ENCODE measurements around the gene CD244. TPM values are rescaled to one million over a fixed set of nuclear protein-coding genes. Genes with fewer than 3 reads are reported as not detected.

CD244 gene
- total RNA-seq, 1 experiment from 2014 or later: not detected

DNA sequence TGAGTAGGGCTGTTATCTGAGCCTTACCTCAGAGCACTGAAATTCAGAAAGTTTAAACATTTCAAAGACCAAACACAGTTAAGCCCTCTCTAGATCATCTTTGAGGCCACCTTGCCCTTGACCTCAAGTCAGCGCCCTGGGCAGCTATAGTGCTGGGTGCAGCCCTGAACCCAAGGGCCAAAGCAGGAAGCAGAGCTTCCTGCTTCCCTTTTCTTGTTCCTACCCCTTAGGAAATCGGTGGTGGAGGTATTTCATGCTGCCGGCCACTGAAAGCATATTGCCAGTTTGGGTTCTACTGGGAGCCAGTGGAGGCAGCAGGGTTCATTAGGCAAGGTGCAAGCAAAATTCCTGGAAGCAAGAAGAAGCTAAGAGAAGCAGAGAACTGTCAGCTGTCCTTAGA lies 26.1 kb downstream of the CD244 start:
- no peak overlapping the region for H3K4me3 ChIP-seq

DNA sequence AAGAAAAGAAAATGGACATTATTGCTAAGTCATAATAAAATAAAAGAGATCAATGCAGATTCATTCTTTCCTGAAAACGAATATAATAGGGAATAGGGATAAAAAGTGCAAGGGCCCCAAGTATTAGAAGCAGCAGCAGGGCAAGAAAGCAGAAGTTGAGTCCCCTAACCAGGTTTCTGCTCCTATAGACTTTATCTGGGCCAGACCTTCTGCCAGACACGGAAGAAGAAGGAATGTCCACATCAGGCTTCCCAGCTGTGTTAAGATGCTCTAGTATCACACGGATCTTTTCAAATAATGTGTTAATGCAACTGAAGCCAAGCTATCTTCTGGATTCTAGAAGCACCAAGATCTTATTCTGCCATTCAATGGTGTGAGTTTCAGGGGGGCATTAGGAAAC lies 26.9 kb downstream of the CD244 start:
- DNase-seq: no peak
- no peaks in the 10 kb centered on the region for H3K36me3 ChIP-seq
- H3K9me3 ChIP-seq: no peaks in the 10 kb centered on the region
- H3K4me3 ChIP-seq: no peak overlapping the region
- H3K27me3 ChIP-seq: no peaks in the 10 kb centered on the region

More for the DNA sequence above, 26.1 kb downstream of the CD244 start:
- no peaks in the 10 kb centered on the region for H3K27me3 ChIP-seq
- no peak for DNase-seq
- H3K9me3 ChIP-seq: no peaks in the 10 kb centered on the region
- no peaks in the 10 kb centered on the region for H3K36me3 ChIP-seq

DNA sequence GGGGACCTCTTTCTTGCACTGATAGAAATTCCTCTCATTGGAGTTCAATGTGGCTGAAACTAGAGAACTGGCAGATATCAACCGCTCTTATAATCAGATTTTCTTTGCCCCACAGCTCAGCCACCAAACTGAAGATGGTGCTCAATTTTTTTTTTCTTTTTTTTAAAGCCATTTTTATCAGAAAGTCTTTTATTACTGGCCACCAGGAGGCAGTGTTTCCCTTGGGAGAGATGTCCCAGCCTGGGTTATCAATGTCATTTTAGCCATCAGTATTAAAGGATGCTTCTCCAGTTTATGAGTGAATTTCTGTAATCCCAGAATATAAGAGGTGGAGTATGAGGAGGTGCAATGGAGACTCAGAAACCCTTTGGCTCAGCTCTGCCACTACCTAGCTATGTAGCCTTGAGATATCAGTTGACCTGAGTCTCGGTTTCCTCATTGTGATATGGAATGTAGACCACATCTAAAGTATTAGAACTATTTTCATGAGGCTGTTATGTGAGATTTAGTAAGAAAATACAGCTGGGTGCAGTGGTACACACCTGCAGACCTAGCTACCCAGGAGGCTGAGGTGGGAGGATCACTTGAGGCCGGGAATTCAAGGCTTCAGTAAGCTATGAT lies 27.6 kb downstream of the CD244 start:
- H3K36me3 ChIP-seq: no peaks in the 10 kb centered on the region
- H3K27me3 ChIP-seq: no peaks in the 10 kb centered on the region
- H3K9me3 ChIP-seq: no peaks in the 10 kb centered on the region
- no peak overlapping the region for H3K4me3 ChIP-seq
- no peak for DNase-seq

DNA sequence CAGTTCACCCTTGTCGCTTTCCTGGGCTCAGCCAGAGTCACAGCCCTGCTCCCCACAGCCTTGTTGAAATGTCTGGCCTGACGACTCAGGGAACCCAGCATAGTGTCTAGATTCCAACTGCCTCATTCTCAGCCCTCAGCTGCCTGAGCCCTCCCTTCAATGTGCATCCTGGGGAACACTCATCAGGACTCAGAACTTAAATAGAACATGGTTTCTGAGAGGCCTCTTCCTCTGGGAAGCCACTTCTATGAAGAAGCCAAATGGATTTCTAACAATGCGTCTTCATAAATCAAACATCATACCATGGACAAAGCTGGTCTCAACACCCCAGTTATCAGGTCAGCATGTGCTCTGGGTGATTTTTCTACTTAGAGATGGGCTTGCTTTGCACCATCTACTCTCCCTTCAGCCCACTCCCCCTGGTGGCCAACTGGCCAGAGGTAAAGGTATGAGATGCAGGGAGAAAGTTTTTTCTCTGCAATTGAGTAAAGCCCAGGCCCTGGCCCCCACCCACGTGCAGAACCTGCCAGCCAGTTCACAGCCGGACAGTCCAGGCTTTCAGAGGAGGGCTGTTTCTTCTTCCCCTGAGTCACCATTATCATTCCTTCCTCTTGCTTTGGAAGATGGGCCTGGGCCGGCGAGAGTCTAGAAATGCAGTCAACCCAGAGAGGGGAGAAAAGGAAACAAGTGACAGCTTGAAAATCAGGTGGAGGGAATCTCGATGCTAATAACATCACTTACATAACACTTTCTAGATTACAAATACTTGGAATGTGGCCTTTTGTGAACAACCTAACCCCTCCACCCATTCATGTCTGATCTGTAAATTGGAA lies 32.1 kb downstream of the CD244 start:
- peak; percentile 43 for DNase-seq
- no peaks in the 10 kb centered on the region for H3K36me3 ChIP-seq
- H3K9me3 ChIP-seq: no peaks in the 10 kb centered on the region
- no peak overlapping the region for H3K4me3 ChIP-seq
- H3K27me3 ChIP-seq: no peaks in the 10 kb centered on the region

DNA sequence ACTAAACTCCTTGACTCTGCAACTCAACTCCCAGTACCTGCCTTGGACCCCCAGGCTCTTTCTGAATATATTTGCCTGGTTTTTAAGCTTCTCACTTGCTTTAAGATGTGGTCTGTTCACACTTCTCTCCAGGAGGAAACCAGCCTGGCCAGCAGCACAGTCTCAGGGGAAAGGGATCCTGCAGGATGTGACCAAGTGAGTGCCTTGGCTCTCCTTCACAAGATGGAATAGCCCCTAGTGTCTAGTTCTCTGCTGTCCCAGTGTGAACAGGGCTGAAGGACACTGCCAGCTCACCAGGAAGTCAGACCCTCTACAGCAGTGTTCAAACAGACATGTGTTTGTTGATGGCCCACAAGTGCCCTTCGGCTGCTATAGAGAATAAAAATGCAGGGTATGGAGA lies 32.9 kb downstream of the CD244 start:
- H3K9me3 ChIP-seq: no peaks in the 10 kb centered on the region
- no peak overlapping the region for H3K4me3 ChIP-seq
- H3K36me3 ChIP-seq: no peaks in the 10 kb centered on the region
- no peaks in the 10 kb centered on the region for H3K27me3 ChIP-seq
- DNase-seq: no peak

DNA sequence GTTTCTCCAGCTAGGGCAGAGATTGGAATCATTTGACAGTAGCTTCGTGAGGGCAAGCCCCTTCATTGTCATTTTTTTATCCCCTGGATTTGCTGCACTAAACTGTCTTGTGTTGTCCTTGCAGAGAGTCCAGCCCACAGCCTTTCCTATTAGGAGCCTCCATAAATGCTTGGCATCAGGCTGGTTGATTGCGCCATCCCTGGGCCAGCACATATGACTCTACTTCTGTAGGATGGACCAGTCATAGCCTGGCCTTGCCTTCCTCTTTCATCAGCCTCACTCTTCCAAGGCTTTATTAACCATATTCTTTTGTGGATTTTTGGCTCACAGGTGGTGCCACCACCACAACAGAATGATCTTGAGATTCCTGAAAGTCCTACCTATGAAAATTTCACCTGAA lies 35.3 kb downstream of the CD244 start:
- DNase-seq: peak; percentile 31

DNA sequence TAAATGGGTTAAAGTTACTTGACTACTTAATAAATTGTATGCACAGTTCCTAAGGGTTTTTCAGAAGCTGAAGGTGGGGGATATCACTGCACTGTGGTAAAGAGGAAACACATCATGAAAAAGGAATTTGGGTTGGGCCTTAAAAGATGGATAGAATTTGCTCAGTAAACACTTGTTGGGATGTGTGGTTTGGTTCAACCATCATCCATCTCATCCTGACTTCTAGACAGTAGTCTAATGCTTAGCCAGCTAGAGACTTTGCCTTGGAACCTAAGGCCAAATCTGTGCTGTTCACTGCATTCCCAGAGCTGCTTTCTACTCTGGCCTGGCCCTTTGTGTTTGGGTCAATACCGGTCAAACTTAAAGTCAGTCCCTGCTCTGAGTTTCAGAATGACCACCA lies 36.1 kb downstream of the CD244 start:
- no peak for DNase-seq
- H3K9me3 ChIP-seq: no peaks in the 10 kb centered on the region
- no peak overlapping the region for H3K4me3 ChIP-seq
- no peaks in the 10 kb centered on the region for H3K27me3 ChIP-seq
- no peaks in the 10 kb centered on the region for H3K36me3 ChIP-seq

More for the DNA sequence above, 35.3 kb downstream of the CD244 start:
- no peak overlapping the region for H3K4me3 ChIP-seq
- no peaks in the 10 kb centered on the region for H3K9me3 ChIP-seq
- H3K27me3 ChIP-seq: no peaks in the 10 kb centered on the region
- H3K36me3 ChIP-seq: no peaks in the 10 kb centered on the region

DNA sequence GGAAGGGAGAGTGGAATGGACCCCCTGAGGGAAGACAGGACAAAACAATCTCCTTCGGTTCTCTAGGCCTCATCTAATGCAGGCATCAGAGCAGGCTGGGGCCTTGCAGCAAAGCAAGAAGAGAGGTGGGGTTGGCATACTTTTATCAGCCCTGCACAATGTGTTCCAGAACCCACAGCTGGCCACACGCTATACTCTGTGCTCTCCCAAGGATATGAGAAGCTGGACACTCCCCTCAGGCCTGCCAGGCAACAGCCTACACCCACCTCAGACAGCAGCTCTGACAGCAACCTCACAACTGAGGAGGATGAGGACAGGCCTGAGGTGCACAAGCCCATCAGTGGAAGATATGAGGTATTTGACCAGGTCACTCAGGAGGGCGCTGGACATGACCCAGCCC lies 39.4 kb downstream of the CD244 start:
- DNase-seq: no peak
- Histone ChIP-seq H3K36me3 (no peaks in the 10 kb centered on the region), H3K27me3 (no peaks in the 10 kb centered on the region), H3K9me3 (no peaks in the 10 kb centered on the region), H3K4me3 (no peak overlapping the region)

DNA sequence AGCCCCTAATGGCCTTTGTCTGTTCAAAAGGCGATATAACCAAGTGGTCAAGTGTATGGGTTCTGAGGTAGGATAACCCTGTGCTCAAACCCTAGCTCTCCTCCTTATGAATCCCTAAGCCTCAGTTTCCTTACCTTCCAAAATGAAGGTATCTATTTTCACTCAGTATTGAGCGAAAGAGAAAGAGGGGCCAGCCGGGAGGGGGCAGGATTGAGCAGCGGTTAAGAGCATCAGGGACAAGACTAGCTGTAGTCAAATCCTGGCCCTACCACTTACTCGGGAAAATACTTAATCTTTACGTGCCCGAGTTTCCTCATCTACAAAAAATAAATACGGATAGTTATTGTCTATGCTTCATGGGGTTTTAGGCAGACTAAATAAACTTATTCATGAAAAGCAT lies 41.1 kb downstream of the CD244 start:
- no peaks in the 10 kb centered on the region for H3K9me3 ChIP-seq
- peaks cover 2% of the 10 kb centered on the region; the same call in 1 of the 2 replicates for H3K27me3 ChIP-seq
- no peaks in the 10 kb centered on the region for H3K36me3 ChIP-seq
- H3K4me3 ChIP-seq: no peak overlapping the region
- no peak for DNase-seq

DNA sequence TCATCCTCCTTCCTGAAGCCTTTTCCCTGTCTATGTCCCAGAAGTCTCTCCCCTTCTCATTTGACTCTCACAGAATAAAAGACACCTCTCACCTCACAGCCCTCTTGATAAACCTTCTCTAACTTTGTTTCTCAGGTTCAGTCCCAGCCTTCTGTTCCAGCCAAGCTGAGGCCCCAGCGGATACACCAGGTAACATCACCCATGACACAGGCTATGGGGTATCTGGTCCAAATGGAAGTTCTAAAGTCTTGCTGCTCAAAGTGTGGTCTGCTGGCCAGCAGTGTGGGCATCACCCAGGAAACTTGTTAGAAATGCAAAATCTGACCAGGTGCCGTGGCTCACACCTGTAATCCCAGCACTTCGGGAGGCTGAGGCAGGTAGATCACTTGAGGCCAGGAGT lies 43.5 kb downstream of the CD244 start:
- Histone ChIP-seq H3K4me3 (no peak overlapping the region), H3K36me3 (no peaks in the 10 kb centered on the region), H3K9me3 (no peaks in the 10 kb centered on the region), H3K27me3 (peaks cover 2% of the 10 kb centered on the region; the same call in 1 of the 2 replicates)
- no peak for DNase-seq

DNA sequence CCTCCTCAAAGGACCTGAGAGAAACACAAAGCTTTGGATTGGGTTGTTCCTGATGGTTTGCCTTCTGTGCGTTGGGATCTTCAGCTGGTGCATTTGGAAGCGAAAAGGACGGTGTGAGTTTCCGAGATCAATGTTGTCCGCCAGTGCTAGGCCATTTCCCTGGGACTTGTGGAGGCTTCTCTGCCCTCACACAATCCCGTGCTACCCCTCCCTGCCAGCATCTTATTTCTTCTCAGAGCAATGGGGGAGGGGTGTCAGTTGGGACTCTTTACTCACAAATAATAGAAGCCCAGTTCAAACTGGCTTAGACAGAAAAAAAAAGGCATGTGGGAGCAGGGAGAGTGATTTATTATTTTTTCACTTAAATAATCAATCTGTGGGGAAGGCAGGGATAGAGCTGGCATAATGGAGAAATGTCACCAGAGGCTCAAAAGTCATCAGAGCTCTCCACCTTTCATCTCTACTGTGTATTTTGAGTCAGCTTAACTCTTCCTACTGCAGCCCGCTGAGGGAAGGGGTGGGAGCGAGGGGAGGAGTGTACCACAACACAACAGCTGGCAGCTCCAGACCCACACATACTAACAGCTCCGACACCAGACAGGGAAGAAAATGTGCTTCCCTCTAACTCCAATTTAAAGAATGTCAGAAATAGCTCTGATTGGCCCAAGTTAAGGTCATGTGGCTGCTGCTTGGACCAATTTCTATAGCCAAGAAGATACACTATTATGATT lies 44.3 kb downstream of the CD244 start:
- H3K4me3 ChIP-seq: no peak overlapping the region

DNA sequence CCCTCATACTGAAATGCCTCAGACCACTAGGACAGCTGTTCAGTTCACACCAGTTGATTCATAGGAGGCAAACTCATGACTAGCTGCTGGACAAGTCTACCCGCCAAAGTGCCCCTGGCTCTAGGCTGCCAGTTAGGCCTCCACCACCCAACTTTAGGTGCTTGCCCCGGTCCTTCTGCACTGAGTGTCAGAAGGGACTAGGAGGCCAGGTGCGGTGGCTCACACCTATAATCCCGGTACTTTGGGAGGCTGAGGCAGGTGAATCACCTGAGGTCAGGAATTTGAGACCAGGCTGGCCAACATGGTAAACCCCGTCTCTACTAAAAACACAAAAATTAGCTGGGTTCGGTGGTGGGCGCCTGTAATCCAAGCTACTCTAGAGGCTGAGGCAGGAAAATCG lies 47.8 kb downstream of the CD244 start:
- Histone ChIP-seq H3K36me3 (no peaks in the 10 kb centered on the region), H3K4me3 (no peak overlapping the region), H3K27me3 (peaks cover 2% of the 10 kb centered on the region; the same call in 1 of the 2 replicates), H3K9me3 (no peaks in the 10 kb centered on the region)
- DNase-seq: no peak

More for the DNA sequence above, 44.3 kb downstream of the CD244 start:
- Histone ChIP-seq H3K36me3 (no peaks in the 10 kb centered on the region), H3K9me3 (no peaks in the 10 kb centered on the region), H3K27me3 (peaks cover 2% of the 10 kb centered on the region; the same call in 1 of the 2 replicates)
- DNase-seq: no peak

DNA sequence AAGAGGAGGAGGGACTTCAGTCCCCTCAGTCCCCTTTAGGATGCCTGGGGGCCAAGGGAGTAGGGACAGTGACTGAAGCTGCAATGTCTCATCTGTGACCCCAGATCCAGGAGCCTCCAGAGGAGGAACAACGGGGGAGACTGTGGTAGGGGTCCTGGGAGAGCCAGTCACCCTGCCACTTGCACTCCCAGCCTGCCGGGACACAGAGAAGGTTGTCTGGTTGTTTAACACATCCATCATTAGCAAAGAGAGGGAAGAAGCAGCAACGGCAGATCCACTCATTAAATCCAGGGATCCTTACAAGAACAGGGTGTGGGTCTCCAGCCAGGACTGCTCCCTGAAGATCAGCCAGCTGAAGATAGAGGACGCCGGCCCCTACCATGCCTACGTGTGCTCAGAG lies 48.4 kb downstream of the CD244 start:
- Histone ChIP-seq H3K27me3 (peaks cover 2% of the 10 kb centered on the region; the same call in 1 of the 2 replicates), H3K36me3 (no peaks in the 10 kb centered on the region), H3K9me3 (no peaks in the 10 kb centered on the region), H3K4me3 (no peak overlapping the region)
- DNase-seq: no peak

DNA sequence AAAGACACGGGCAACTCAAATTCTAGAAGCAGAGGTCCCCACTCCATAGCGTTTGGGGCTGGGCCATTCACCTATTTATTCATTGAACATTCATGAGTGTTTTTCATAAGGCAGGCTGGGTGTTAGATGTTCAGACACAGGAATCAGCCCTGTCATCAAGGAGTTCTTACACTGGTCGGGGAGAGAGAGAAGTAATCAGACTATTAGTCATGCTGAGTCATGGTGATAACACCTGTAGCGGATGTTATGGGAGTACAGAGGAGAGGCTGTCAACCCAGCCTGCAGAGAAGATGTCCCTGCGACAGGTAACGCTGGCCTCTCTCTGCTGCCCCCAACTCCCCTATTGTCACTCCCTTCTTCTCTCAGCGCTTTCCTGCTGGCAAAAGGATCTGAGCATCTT lies 49.5 kb downstream of the CD244 start:
- DNase-seq: no peak
- H3K36me3 ChIP-seq: no peaks in the 10 kb centered on the region
- no peak overlapping the region for H3K4me3 ChIP-seq
- no peaks in the 10 kb centered on the region for H3K9me3 ChIP-seq
- peaks cover 2% of the 10 kb centered on the region; the same call in 1 of the 2 replicates for H3K27me3 ChIP-seq

DNA sequence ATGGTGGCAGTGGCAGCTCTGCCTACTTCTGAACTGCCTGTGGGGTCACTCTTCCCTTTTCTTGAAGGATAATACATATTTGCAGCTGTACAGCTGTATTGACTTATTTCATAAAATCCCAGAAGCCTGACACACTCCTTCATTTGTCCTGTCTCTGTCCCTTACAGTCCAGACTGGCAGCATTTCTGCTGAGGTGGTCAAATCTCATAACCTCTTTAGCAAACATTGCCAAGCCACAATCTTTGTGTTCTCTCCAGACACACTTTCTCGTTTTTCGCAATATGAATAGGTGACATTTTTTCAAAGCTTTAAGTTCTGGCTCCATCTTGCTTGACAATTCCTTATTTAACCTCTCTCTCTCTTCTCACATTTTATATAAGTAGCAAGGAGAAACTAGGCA lies 51.5 kb downstream of the CD244 start:
- DNase-seq: no peak
- H3K4me3 ChIP-seq: no peak overlapping the region
- H3K27me3 ChIP-seq: no peaks in the 10 kb centered on the region
- no peaks in the 10 kb centered on the region for H3K9me3 ChIP-seq
- no peaks in the 10 kb centered on the region for H3K36me3 ChIP-seq

DNA sequence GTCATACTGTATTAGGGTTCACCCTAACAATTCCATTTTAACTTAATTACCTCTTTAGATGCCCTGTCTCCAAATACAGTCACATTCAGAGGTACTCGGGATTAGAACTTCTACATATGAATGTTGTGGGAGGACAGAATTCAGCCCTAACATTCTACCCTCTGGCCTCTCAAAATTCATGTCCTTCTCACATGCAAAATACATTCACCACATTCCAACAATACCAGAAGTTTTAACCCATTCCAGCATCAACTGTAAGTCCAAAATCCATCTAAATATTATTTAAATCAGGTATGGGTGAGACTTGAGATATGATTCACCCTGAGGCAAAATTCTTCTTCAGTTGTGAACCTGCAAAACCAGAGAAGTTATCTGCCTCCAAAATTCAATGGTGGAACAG lies 52.2 kb downstream of the CD244 start:
- Histone ChIP-seq H3K9me3 (no peaks in the 10 kb centered on the region), H3K4me3 (no peak overlapping the region), H3K36me3 (no peaks in the 10 kb centered on the region), H3K27me3 (no peaks in the 10 kb centered on the region)
- no peak for DNase-seq

DNA sequence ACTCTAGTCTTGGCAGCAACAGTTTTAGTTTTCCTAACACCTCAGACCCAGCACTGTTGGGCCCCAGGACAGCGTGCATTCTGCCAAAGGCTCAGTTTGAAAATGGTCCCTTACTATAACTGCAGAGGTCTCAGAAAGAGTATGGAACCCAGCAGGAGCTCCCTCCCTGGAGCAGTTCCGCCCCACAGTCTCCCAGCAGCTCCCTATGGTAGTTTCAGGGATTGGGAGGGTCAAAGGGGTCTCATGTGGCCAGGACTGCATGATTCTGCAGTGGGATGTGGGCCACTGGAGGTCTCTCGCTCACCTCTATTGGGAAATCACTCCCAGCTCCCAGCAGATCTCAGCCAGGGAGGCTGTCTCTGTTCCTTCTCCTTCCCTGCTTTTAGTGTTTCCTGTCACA lies 54.4 kb downstream of the CD244 start:
- DNase-seq: no peak
- Histone ChIP-seq H3K27me3 (no peaks in the 10 kb centered on the region; the same call in 1 of the 2 replicates), H3K4me3 (no peak overlapping the region), H3K9me3 (no peaks in the 10 kb centered on the region), H3K36me3 (no peaks in the 10 kb centered on the region)

Measured in MG63 (cell line).